SHP77 treated with DMSO at 0.1 percent for 48 hours (cell line): ENCODE results near the gene VEGFA.

Experiments used
- DNase-seq: peaks from one replicate; lab custom pipeline; 2025; lab: John Stamatoyannopoulos, UW

The VEGFA gene

DNA sequence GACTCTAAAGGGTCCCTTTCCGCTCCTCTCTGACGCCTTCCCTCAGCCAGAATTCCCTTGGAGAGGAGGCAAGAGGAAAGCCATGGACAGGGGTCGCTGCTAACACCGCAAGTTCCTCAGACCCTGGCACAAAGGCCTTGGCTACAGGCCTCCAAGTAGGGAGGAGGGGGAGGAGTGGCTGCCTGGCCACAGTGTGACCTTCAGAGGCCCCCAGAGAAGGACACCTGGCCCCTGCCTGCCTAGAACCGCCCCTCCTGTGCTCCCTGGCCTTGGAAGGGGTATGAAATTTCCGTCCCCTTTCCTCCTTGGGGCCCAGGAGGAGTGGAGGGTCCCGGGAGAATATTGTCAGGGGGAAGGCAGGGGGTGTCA lies 2.7 kb downstream of the VEGFA start:
- no peak for DNase-seq

DNA sequence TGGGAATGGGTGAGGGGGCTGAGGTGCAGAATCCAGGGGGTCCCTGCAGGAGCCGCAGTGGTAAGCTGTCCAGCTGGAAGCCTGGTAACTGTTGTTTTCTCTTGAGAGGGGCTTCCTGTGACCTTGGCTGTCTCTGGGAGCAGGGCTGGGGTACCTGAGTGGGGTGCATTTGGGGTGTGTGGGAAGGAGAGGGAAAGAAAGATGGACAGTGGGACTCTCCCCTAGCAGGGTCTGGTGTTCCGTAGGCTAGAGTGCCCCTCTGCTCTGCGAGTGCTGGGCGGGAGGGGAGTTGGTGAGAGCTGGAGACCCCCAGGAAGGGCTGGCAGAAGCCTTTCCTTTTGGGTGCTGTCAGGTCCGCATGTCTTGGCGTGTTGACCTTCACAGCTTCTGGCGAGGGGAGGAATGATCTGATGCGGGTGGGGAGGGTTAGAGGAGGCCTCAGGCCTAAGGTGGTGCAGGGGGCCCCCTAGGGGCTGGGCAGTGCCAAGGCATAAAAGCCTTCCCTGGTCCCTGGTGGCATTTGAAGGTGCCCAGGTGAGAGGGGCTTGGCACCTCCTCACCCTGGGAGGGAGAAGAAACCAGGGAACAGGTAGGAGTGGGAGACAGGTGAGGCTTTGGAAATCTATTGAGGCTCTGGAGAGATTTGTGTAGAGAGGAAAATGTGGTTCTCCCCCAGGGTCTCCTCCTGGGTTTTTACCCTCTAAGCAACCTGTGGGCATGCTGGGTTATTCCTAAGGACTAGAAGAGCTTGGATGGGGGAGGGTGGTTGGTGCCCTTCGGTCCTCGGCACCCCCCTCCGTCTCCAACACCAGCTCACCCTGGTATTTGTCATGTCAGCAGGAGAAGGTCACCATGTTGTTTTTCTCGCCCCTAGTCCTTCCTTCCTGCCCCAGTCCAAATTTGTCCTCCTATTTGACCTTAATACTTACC lies 3.3 kb downstream of the VEGFA start:
- no peak for DNase-seq

DNA sequence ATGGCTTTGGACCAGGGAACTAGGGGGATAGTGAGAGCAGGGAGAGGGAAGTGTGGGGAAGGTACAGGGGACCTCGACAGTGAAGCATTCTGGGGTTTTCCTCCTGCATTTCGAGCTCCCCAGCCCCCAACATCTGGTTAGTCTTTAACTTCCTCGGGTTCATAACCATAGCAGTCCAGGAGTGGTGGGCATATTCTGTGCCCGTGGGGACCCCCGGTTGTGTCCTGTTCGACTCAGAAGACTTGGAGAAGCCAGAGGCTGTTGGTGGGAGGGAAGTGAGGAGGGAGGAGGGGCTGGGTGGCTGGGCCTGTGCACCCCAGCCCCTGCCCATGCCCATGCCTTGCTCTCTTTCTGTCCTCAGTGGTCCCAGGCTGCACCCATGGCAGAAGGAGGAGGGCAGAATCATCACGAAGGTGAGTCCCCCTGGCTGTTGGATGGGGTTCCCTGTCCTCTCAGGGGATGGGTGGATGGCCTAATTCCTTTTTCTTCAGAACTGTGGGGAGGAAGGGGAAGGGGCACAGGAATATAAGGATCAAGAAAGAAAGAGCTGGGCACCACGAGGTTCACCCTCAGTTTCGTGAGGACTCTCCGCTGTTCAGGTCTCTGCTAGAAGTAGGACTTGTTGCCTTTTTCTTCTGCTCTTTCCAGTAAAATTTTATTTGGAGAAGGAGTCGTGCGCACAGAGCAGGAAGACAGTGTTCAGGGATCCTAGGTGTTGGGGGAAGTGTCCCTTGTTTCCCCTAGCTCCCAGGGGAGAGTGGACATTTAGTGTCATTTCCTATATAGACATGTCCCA lies 4.2 kb downstream of the VEGFA start:
- no peak for DNase-seq

DNA sequence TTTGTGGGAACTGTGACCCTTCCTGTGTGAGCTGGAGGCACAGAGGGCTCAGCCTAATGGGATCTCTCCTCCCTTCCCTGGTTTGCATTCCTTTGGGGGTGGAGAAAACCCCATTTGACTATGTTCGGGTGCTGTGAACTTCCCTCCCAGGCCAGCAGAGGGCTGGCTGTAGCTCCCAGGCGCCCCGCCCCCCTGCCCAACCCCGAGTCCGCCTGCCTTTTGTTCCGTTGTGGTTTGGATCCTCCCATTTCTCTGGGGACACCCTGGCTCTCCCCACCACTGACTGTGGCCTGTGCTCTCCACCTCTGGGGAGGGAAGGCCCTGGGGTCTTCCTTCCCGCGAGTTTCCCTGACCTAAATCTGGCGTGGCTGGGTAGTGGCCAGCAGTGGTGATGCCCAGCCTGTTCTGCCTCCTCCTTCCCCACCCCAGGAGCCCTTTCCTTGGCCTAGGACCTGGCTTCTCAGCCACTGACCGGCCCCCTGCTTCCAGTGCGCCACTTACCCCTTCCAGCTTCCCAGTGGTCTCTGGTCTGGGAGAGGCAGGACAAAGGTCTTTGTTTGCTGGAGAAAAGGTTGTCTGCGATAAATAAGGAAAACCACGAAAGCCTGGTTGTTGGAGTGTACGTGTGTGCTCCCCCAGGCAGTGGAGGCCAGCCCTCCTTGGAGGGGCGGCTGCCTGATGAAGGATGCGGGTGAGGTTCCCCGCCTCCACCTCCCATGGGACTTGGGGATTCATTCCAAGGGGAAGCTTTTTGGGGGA lies 4.9 kb downstream of the VEGFA start:
- no peak for DNase-seq

DNA sequence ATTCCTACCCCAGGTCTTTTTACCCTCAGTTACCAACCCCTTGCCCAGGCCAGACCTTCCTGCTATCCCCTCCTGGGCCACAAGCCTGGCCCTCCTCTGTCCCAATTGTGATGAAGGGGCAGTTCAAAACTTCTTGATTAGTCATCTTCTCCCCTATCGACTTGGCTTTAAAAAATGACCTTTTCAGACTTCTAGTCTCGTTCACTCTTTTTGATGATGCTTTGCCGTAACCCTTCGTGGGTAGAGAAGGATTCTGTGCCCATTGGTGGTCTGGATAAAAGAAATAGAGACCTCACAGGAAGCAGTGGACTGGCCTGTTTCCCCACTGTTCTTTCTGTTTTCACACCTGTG lies 5.5 kb downstream of the VEGFA start:
- no peak for DNase-seq

DNA sequence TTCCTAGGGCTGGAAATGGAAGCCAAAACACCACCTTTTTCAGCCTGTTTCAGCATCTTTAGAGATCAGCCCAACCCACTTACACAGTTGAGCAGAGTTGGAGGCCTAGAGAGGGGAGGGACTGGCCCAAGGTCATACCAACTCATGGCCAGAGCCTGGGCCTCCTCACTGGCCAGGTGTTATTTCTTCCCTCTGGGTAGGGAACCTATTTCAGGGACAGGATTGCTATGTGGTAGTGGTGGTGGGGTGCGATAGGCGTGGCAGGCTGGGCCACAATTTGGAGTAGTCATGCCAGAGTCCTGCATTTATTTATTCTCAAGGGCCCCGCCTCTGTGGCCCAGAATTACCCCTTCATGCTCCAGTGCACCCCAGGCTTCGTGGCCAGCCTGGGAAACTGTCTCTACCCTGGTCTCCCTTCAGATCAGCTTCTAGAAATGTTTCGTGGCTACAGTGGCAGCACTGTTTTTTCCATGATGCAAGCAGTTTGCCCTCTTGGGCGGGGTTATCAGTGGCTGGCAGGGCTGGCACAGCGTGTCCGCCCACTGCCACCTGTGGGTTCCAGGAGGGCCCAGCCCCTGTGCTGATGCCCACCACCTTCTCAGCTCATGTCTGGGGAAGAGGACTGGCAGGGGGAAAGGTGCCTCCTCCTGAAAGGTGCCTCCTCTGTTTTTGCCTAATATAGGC lies 6.2 kb downstream of the VEGFA start:
- DNase-seq: no peak

DNA sequence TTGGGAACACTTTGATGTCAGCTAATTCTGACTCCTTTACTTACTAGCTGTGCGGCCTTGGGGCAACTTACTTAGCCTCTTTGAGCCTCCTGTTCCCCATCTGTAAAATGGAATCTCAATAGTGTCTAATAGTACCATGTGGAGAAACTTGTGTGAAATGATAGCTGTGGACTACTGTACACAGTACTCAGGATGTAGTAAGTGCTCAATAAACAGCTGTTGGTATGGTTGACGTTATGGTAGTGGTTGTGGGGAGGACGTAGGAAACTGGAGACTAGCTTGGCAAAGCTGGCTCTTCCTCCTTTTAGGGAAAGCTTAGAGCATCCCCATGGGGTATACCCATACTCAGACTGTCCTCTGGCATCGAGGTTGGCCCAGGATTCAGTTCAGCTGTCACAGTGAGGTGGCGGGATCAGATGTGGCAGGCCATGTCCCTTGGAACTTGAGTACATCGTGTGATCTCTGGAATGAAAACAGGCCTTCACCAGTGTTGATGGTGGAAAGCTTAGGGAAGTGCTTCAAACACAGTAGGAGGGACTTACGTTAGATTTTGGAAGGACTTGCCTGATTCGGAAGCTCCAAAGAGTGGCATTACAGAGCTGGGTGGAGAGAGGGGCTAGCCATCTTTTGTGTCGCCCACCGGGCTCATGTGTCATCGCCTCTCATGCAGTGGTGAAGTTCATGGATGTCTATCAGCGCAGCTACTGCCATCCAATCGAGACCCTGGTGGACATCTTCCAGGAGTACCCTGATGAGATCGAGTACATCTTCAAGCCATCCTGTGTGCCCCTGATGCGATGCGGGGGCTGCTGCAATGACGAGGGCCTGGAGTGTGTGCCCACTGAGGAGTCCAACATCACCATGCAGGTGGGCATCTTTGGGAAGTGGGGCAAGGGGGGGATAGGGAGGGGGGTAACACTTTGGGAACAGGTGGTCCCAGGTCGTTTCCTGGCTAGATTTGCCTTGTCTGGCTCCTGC lies 7.1 kb downstream of the VEGFA start:
- DNase-seq: no peak

DNA sequence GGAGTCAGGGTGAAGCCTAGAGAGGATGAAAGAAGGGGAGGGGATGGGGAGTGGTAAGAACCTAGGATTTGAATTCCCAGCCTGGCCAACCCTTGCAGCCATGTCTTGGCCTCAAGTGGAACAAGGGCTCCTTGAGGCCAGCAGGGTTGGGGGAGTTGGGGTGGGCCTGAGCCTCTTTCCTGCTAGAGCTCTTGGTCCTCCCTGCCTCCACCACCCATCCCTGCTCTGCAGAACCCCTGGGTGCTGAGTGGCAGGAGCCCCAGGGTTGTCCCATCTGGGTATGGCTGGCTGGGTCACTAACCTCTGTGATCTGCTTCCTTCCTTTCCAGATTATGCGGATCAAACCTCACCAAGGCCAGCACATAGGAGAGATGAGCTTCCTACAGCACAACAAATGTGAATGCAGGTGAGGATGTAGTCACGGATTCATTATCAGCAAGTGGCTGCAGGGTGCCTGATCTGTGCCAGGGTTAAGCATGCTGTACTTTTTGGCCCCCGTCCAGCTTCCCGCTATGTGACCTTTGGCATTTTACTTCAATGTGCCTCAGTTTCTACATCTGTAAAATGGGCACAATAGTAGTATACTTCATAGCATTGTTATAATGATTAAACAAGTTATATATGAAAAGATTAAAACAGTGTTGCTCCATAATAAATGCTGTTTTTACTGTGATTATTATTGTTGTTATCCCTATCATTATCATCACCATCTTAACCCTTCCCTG lies 8.3 kb downstream of the VEGFA start:
- no peak for DNase-seq

DNA sequence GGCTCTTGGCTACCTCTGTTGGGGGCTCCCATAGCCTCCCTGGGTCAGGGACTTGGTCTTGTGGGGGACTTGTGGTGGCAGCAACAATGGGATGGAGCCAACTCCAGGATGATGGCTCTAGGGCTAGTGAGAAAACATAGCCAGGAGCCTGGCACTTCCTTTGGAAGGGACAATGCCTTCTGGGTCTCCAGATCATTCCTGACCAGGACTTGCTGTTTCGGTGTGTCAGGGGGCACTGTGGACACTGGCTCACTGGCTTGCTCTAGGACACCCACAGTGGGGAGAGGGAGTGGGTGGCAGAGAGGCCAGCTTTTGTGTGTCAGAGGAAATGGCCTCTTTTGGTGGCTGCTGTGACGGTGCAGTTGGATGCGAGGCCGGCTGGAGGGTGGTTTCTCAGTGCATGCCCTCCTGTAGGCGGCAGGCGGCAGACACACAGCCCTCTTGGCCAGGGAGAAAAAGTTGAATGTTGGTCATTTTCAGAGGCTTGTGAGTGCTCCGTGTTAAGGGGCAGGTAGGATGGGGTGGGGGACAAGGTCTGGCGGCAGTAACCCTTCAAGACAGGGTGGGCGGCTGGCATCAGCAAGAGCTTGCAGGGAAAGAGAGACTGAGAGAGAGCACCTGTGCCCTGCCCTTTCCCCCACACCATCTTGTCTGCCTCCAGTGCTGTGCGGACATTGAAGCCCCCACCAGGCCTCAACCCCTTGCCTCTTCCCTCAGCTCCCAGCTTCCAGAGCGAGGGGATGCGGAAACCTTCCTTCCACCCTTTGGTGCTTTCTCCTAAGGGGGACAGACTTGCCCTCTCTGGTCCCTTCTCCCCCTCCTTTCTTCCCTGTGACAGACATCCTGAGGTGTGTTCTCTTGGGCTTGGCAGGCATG lies 9.2 kb downstream of the VEGFA start:
- no peak for DNase-seq

DNA sequence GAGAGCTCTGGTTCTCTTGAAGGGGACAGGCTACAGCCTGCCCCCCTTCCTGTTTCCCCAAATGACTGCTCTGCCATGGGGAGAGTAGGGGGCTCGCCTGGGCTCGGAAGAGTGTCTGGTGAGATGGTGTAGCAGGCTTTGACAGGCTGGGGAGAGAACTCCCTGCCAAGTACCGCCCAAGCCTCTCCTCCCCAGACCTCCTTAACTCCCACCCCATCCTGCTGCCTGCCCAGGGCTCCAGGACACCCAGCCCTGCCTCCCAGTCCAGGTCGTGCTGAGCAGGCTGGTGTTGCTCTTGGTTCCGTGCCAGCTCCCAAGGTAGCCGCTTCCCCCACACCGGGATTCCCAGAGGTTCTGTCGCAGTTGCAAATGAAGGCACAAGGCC lies 9.8 kb downstream of the VEGFA start:
- no peak for DNase-seq

DNA sequence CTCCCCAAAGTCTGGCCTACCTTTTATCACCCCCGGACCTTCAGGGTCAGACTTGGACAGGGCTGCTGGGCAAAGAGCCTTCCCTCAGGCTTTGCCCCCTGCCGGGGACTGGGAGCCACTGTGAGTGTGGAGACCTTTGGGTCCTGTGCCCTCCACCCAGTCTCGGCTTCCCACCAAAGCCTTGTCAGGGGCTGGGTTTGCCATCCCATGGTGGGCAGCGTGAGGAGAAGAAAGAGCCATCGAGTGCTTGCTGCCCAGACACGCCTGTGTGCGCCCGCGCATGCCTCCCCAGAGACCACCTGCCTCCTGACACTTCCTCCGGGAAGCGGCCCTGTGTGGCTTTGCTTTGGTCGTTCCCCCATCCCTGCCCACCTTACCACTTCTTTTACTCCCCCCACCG lies 10.3 kb downstream of the VEGFA start:
- no peak for DNase-seq

DNA sequence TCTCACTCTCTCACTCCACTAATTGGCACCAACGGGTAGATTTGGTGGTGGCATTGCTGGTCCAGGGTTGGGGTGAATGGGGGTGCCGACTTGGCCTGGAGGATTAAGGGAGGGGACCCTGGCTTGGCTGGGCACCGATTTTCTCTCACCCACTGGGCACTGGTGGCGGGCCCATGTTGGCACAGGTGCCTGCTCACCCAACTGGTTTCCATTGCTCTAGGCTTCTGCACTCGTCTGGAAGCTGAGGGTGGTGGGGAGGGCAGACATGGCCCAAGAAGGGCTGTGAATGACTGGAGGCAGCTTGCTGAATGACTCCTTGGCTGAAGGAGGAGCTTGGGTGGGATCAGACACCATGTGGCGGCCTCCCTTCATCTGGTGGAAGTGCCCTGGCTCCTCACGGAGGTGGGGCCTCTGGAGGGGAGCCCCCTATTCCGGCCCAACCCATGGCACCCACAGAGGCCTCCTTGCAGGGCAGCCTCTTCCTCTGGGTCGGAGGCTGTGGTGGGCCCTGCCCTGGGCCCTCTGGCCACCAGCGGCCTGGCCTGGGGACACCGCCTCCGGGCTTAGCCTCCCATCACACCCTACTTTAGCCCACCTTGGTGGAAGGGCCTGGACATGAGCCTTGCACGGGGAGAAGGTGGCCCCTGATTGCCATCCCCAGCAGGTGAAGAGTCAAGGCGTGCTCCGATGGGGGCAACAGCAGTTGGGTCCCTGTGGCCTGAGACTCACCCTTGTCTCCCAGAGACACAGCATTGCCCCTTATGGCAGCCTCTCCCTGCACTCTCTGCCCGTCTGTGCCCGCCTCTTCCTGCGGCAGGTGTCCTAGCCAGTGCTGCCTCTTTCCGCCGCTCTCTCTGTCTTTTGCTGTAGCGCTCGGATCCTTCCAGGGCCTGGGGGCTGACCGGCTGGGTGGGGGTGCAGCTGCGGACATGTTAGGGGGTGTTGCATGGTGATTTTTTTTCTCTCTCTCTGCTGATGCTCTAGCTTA lies 11.2 kb downstream of the VEGFA start:
- no peak for DNase-seq

DNA sequence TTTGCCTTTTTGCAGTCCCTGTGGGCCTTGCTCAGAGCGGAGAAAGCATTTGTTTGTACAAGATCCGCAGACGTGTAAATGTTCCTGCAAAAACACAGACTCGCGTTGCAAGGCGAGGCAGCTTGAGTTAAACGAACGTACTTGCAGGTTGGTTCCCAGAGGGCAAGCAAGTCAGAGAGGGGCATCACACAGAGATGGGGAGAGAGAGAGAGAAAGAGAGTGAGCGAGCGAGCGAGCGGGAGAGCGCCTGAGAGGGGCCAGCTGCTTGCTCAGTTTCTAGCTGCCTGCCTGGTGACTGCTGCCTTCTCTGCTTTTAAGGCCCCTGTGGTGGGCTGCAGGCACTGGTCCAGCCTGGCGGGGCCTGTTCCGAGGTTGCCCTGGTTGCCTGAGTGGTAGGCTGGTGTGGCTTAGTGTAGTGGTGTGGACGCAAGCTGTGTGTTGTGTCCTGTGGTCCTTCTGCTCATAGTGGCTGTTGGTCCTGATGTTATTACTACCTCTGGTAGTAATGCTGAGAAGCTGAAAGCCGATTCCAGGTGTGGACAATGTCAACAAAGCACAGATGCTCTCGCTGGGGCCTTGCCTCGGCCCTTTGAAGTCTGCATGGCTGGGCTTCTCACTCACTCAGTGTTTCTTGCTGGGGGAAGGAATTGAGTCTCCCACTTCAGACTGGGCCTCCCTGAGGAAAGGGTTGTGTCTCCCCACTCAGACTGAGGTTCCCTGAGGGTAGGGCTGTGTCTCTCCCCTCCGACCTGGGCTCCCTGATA lies 12.1 kb downstream of the VEGFA start:
- no peak for DNase-seq

DNA sequence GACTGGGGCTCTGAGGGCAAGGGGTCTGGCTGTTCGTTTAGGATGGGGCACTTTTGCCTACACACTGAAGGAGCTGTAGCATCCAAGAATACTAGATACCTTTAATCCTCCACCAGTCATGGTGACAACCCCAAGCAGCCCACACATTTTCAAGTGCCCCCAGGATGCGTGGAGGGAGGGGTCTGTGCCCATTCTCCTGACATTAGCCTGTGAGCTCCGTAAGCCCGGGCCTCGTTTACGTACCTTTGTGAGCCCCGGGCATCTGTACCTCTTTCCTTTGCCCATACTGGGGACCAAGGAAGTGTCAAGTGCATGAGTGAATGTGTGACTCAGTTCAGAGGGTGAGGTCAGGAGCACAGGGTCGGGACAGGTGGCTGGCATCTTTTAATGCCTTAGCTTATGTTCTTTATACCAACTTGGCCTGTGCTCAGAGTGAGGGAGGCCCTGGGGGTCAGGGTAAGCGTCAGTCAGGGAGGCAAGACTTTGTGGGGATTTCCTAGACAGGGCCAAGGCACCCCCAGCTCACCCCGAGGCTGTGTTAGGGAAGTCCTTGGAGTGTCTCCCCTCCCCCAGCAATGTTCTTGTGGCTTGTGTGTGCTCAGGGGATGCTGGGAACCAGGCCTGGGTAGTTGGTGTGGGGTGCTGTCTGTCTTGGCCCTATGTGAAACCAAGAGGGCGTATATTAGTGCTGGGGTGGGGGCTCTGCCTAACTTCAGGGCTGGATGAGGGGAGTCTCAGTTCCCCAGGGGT lies 12.9 kb downstream of the VEGFA start:
- no peak for DNase-seq

DNA sequence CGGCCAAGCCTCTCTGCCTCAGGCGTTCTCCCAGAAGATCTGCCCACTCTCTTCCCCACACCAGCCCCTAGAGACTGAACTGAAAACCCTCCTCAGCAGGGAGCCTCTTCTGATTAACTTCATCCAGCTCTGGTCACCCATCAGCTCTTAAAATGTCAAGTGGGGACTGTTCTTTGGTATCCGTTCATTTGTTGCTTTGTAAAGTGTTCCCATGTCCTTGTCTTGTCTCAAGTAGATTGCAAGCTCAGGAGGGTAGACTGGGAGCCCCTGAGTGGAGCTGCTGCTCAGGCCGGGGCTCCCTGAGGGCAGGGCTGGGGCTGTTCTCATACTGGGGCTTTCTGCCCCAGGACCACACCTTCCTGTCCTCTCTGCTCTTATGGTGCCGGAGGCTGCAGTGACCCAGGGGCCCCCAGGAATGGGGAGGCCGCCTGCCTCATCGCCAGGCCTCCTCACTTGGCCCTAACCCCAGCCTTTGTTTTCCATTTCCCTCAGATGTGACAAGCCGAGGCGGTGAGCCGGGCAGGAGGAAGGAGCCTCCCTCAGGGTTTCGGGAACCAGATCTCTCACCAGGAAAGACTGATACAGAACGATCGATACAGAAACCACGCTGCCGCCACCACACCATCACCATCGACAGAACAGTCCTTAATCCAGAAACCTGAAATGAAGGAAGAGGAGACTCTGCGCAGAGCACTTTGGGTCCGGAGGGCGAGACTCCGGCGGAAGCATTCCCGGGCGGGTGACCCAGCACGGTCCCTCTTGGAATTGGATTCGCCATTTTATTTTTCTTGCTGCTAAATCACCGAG lies 14.2 kb downstream of the VEGFA start:
- DNase-seq: no peak
